ENCODE measurements around the gene SNUPN.

- no peak for TF ChIP-seq CTCF (optimal IDR thresholded peaks at IDR 0.05 in 1 of 3, IDR thresholded peaks at IDR 0.05 in 1 of 3, conservative IDR thresholded peaks at IDR 0.05 in 1 of 3; ENCODE audit: extremely low read depth in 1 of 3, insufficient read depth in 2 of 3, low read length in 3 of 3)
- no peak for TF ChIP-seq EZH2 (IDR thresholded peaks at IDR 0.05; ENCODE audit: low read length)
These were observed 5.3 kb downstream of the SNUPN start for GRCh38 chr15:75620058-75620820.
